Liver (tissue), 9 donors: ENCODE data around the gene TGFBR1. TPM values are rescaled to one million over a fixed set of nuclear protein-coding genes. Genes with fewer than 3 reads are reported as not detected.

Experiments
- DNase-seq: peaks from one replicate; pipeline ENCODE4 v3.0.0-alpha.2; 2017; ENCODE audit warnings: low spot score
- H3K27ac ChIP-seq, 2 donors: one replicate each; pipeline ENCODE4 v1.7.0; 2013; ENCODE audit warnings: inconsistent platforms in 2 of 2, low read length in 2 of 2, control low read depth in 1 of 2, low read depth in 1 of 2, mild to moderate bottlenecking in 1 of 2
- H3K27me3 ChIP-seq, 4 donors: one replicate each; pipeline versions ENCODE4 v1.6.1 to v1.7.0; 2013; ENCODE audit warnings: low read length in 3 of 4, inconsistent platforms in 1 of 4, mild to moderate bottlenecking in 1 of 4, moderate library complexity in 1 of 4; ENCODE audit not compliant: control insufficient read depth in 4 of 4, insufficient read depth in 4 of 4
- H3K36me3 ChIP-seq, 4 donors: one replicate each; pipeline versions ENCODE4 v1.6.1 to v1.7.0; 2013; ENCODE audit warnings: low read length in 3 of 4, mild to moderate bottlenecking in 3 of 4, low read depth in 1 of 4, moderate library complexity in 1 of 4; ENCODE audit not compliant: control insufficient read depth in 4 of 4, insufficient read depth in 3 of 4
- H3K4me1 ChIP-seq, 4 donors: one replicate each; pipeline versions ENCODE4 v1.6.1 to v1.7.0; 2013; ENCODE audit warnings: low read length in 3 of 4, mild to moderate bottlenecking in 3 of 4, moderate library complexity in 1 of 4; ENCODE audit not compliant: control insufficient read depth in 4 of 4, insufficient read depth in 4 of 4
- H3K4me3 ChIP-seq, 3 donors: one replicate each; pipeline versions ENCODE4 v1.6.1 to v1.7.0; 2013; ENCODE audit warnings: low read length in 3 of 3, control low read depth in 1 of 3, low read depth in 1 of 3, mild to moderate bottlenecking in 1 of 3
- H3K9ac ChIP-seq, 2 donors: one replicate each; pipeline ENCODE4 v1.7.0; 2013; ENCODE audit warnings: low read length in 2 of 2, mild to moderate bottlenecking in 2 of 2, moderate library complexity in 2 of 2, control low read depth in 1 of 2, low read depth in 1 of 2
- H3K9me3 ChIP-seq, 4 donors: one replicate each; pipeline versions ENCODE4 v1.6.1 to v1.7.0; 2013; ENCODE audit warnings: low read length in 3 of 4; ENCODE audit not compliant: control insufficient read depth in 4 of 4
- EGR1 ChIP-seq, 2 donors: IDR thresholded peaks; 2 replicates each; pipeline ENCODE4 v1.6.1; 2016 to 2018; ENCODE audit warnings: antibody characterized with exemption in 2 of 2, low read depth in 2 of 2
- FOXA1 ChIP-seq: IDR thresholded peaks from 2 replicates; pipeline ENCODE4 v1.6.1; 2016; ENCODE audit warnings: antibody characterized with exemption
- GABPA ChIP-seq, 2 donors: IDR thresholded peaks in 1 of 2; conservative IDR thresholded peaks in 1 of 2; 2 replicates each; pipeline ENCODE4 v1.6.1; 2016; ENCODE audit warnings: antibody characterized with exemption in 2 of 2, mild to moderate bottlenecking in 1 of 2, moderate library complexity in 1 of 2
- HNF4A ChIP-seq, 2 donors: conservative IDR thresholded peaks; 2 replicates each; pipeline ENCODE4 v1.6.1; 2016; ENCODE audit warnings: antibody characterized with exemption in 2 of 2, mild to moderate bottlenecking in 2 of 2
- HNF4G ChIP-seq: IDR thresholded peaks from 2 replicates; pipeline ENCODE4 v1.6.1; 2016; ENCODE audit warnings: antibody characterized with exemption
- JUND ChIP-seq, 2 donors: IDR thresholded peaks; 2 replicates each; pipeline ENCODE4 v1.6.1; 2016; ENCODE audit warnings: antibody characterized with exemption in 2 of 2
- RXRA ChIP-seq, 2 donors: IDR thresholded peaks; 2 replicates each; pipeline ENCODE4 v1.6.1; 2017 to 2018; ENCODE audit warnings: antibody characterized with exemption in 2 of 2, mild to moderate bottlenecking in 1 of 2
- SP1 ChIP-seq: IDR thresholded peaks from 2 replicates; pipeline ENCODE4 v1.6.1; 2018; ENCODE audit warnings: antibody characterized with exemption, mild to moderate bottlenecking
- YY1 ChIP-seq: IDR thresholded peaks from 2 replicates; pipeline ENCODE4 v1.6.1; 2016; ENCODE audit warnings: antibody characterized with exemption, mild to moderate bottlenecking
- WGBS: extraction: QIAGEN DNeasy Blood & Tissue Kit; methylation state at CpG from one replicate; pipeline ENCODE4 v1.1.7; 2013; 5-methylcytosine and 5-hydroxymethylcytosine counted together
- polyA plus RNA-seq, 2 donors: library from polyadenylated mRNA; stranded (reverse) in 1 of 2; unstranded in 1 of 2; fragments of 200-250 nt in 1 of 2; fragments of >200 nt in 1 of 2; fragmentation: Nextera tagmentation in 1 of 2; extraction: Ambion mirVana in 1 of 2; gene quantifications; one replicate each; pipeline versions ENCODE4 v1.2.1 to v1.2.3, GENCODE V29; 2013 to 2015
- total RNA-seq, 2 donors: library from RNA; depleted of rRNA; stranded (reverse); fragments of >200 nt; gene quantifications; one replicate each; pipeline ENCODE4 v1.2.3, GENCODE V29; 2014
- TF ChIP-seq, protein P1 (sequence below): IDR thresholded peaks from 2 replicates; pipeline ENCODE4 v1.6.1; 2016; ENCODE audit warnings: antibody characterized with exemption, mild to moderate bottlenecking
- TF ChIP-seq, protein P2 (sequence below): fragments of 150-350 bp; IDR thresholded peaks from 2 replicates; pipeline ENCODE4 v1.5.1; 2017; ENCODE audit warnings: improper control_type of control experiment, low read depth, low read length; ENCODE audit not compliant: missing input control
- TF ChIP-seq, protein P3 (sequence below): IDR thresholded peaks from 2 replicates; pipeline ENCODE4 v1.6.1; 2016; ENCODE audit warnings: antibody characterized with exemption
- TF ChIP-seq, protein P4 (sequence below): IDR thresholded peaks from 2 replicates; pipeline ENCODE4 v1.6.1; 2016; ENCODE audit warnings: antibody characterized with exemption
- donor health status: healthy.
- donor health status: healthy.
- donor health status: healthy.
- donor health status: healthy.
- donor health status: healthy.

Gene TGFBR1
- total and polyA plus RNA-seq, 4 donors, result 3.1 to 18.2 (median 11.0) TPM

DNA sequence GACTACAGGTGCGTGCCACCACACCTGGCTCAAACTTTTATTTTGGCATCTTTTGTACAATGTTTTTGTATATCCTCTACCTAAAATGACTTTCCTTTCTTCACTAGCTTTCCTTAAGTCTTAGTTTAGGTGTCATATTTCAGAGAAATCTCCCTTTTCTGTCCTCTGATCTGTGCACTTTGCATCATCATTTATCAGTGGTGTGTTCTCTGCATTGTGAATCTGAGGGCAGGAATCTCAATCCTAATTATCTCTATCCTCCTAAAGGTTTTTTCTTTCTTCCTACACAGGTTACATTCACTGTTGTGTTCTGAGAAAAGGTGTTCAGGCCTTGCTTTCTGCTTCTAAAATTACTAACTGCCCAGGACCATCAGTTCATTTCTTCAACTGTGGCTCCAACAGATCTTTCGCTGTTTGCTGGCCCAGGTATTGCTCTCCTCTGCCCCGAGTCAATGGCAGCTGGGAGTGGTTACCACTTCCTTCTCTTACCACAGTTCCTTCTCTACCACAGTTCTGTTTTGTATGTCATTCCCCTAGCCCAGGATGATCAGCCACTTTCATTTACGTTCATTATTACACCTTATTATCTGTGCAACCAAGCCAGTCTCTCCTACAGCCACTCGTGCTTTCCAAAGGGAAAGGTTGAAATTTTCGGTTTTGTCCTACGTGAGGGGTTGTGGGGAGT lies 14.0 kb downstream of the TGFBR1 start:
- no peak for DNase-seq
- no peak for TF ChIP-seq SP1
- no peak for TF ChIP-seq EGR1 (IDR thresholded peaks at IDR 0.05; ENCODE audit: low read depth in 2 of 2)
- TF ChIP-seq RXRA (IDR thresholded peaks at IDR 0.05), result no peak
- no peak for TF ChIP-seq FOXA1
- TF ChIP-seq, protein P1, sequence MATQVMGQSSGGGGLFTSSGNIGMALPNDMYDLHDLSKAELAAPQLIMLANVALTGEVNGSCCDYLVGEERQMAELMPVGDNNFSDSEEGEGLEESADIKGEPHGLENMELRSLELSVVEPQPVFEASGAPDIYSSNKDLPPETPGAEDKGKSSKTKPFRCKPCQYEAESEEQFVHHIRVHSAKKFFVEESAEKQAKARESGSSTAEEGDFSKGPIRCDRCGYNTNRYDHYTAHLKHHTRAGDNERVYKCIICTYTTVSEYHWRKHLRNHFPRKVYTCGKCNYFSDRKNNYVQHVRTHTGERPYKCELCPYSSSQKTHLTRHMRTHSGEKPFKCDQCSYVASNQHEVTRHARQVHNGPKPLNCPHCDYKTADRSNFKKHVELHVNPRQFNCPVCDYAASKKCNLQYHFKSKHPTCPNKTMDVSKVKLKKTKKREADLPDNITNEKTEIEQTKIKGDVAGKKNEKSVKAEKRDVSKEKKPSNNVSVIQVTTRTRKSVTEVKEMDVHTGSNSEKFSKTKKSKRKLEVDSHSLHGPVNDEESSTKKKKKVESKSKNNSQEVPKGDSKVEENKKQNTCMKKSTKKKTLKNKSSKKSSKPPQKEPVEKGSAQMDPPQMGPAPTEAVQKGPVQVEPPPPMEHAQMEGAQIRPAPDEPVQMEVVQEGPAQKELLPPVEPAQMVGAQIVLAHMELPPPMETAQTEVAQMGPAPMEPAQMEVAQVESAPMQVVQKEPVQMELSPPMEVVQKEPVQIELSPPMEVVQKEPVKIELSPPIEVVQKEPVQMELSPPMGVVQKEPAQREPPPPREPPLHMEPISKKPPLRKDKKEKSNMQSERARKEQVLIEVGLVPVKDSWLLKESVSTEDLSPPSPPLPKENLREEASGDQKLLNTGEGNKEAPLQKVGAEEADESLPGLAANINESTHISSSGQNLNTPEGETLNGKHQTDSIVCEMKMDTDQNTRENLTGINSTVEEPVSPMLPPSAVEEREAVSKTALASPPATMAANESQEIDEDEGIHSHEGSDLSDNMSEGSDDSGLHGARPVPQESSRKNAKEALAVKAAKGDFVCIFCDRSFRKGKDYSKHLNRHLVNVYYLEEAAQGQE, result no peak
- TF ChIP-seq, protein P2, sequence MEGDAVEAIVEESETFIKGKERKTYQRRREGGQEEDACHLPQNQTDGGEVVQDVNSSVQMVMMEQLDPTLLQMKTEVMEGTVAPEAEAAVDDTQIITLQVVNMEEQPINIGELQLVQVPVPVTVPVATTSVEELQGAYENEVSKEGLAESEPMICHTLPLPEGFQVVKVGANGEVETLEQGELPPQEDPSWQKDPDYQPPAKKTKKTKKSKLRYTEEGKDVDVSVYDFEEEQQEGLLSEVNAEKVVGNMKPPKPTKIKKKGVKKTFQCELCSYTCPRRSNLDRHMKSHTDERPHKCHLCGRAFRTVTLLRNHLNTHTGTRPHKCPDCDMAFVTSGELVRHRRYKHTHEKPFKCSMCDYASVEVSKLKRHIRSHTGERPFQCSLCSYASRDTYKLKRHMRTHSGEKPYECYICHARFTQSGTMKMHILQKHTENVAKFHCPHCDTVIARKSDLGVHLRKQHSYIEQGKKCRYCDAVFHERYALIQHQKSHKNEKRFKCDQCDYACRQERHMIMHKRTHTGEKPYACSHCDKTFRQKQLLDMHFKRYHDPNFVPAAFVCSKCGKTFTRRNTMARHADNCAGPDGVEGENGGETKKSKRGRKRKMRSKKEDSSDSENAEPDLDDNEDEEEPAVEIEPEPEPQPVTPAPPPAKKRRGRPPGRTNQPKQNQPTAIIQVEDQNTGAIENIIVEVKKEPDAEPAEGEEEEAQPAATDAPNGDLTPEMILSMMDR, result no peak
- TF ChIP-seq, protein P3, sequence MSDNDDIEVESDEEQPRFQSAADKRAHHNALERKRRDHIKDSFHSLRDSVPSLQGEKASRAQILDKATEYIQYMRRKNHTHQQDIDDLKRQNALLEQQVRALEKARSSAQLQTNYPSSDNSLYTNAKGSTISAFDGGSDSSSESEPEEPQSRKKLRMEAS, result no peak
- TF ChIP-seq YY1, result no peak
- TF ChIP-seq JUND (IDR thresholded peaks at IDR 0.05), result no peak
- TF ChIP-seq HNF4G, result no peak
- no peak for TF ChIP-seq HNF4A (conservative IDR thresholded peaks at IDR 0.05)
- TF ChIP-seq GABPA (IDR thresholded peaks at IDR 0.05 in 1 of 2, conservative IDR thresholded peaks at IDR 0.05 in 1 of 2), result no peak
- no peak overlapping the region for H3K4me3 ChIP-seq
- no peaks in the 10 kb centered on the region for H3K27me3 ChIP-seq
- H3K27ac ChIP-seq, result peak overlapping the region in 1 of 2 donors; percentile 7
- no peak overlapping the region for H3K9ac ChIP-seq
- no peaks in the 10 kb centered on the region for H3K9me3 ChIP-seq
- no peaks in the 10 kb centered on the region for H3K36me3 ChIP-seq
- H3K4me1 ChIP-seq, result no peaks in the 10 kb centered on the region
- 82% methylated on average over 7 of the region's 7 CpGs for WGBS

DNA sequence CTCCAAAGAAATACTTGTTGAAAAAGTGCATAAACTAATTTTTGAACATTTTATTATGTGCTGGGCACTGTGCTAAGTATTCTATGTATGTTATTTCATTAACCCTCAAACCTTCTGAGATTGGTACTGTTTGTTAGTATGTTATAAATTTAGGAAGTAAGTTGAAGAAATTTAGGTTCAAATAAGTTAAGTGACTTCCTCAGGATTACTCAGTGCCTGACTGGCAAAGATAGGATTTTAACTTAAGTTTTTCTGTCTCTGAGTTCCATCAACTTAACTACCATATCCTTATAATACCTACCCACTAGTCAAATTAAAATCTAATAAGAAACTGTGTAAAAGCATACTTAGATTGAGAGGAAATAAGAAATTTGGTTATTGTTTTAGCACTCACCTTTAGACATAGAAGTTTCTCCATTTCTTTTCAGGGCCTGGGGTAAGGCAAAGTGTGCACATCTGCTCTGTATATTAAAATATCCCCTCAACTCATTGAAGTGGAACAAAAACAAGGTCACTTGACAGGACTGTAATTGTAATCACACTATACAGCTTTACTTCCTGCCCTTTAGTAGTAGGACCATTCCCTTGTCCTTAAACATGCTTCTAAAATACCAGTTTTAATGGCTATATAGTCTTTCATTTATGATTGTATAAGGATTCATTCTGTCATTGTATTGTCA lies 15.2 kb downstream of the TGFBR1 start:
- DNase-seq, result no peak
- no peak overlapping the region for H3K9ac ChIP-seq
- H3K4me1 ChIP-seq, result no peaks in the 10 kb centered on the region
- no peak overlapping the region for H3K27ac ChIP-seq
- H3K36me3 ChIP-seq, result no peaks in the 10 kb centered on the region
- no peaks in the 10 kb centered on the region for H3K27me3 ChIP-seq
- no peaks in the 10 kb centered on the region for H3K9me3 ChIP-seq
- no peak overlapping the region for H3K4me3 ChIP-seq
- TF ChIP-seq GABPA (IDR thresholded peaks at IDR 0.05 in 1 of 2, conservative IDR thresholded peaks at IDR 0.05 in 1 of 2) (no peak), HNF4G (no peak)
- TF ChIP-seq, protein P4, sequence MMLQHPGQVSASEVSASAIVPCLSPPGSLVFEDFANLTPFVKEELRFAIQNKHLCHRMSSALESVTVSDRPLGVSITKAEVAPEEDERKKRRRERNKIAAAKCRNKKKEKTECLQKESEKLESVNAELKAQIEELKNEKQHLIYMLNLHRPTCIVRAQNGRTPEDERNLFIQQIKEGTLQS, result no peak
